HepG2 (cell line): ENCODE measurements around the gene HEBP1. TPM values are rescaled to one million over a fixed set of nuclear protein-coding genes. Genes with fewer than 3 reads are reported as not detected.

Experiments
- ERF ChIP-seq: IDR thresholded peaks from 2 replicates; pipeline ENCODE4 v1.6.1; 2018; ENCODE audit warnings: missing biosample characterization, missing genetic modification reagents
- HDAC6 ChIP-seq: fragments of 200-600 bp; sonication (generic); IDR thresholded peaks from 2 replicates; pipeline ENCODE4 v1.7.0; 2017; ENCODE audit warnings: mild to moderate bottlenecking, antibody characterized with exemption, low read length, low read depth
- KAT8 ChIP-seq: IDR thresholded peaks from 2 replicates; pipeline ENCODE4 v1.6.1; 2016; ENCODE audit warnings: missing genetic modification reagents, missing compliant biosample characterization
- MAZ ChIP-seq, 2 experiments: sonication (generic) in 1 of 2; formaldehyde crosslinking in 1 of 2; IDR thresholded peaks; 2 replicates each; pipeline versions ENCODE4 v1.5.0 to v1.6.1; 2012 to 2020; ENCODE audit warnings: low read depth in 2 of 2, mild to moderate bottlenecking in 2 of 2, borderline replicate concordance in 1 of 2, improper control_type of control experiment in 1 of 2, low read length in 1 of 2, missing genetic modification reagents in 1 of 2, moderate library complexity in 1 of 2
- MTF2 ChIP-seq: sonication (generic); formaldehyde crosslinking; IDR thresholded peaks from 2 replicates; pipeline ENCODE4 v1.5.0; 2020; ENCODE audit warnings: missing genetic modification reagents, borderline replicate concordance
- MYNN ChIP-seq: sonication (generic); formaldehyde crosslinking; IDR thresholded peaks from 2 replicates; pipeline ENCODE4 v1.4.0; 2020; ENCODE audit warnings: mild to moderate bottlenecking, low read depth, missing genetic modification reagents
- PHF20 ChIP-seq: sonication (generic); formaldehyde crosslinking; IDR thresholded peaks from 2 replicates; pipeline ENCODE4 v1.5.0; 2020; ENCODE audit warnings: mild to moderate bottlenecking, missing genetic modification reagents
- RNF2 ChIP-seq: fragments of 450-650 bp; conservative IDR thresholded peaks from 2 replicates; pipeline ENCODE4 v1.6.1; 2016; ENCODE audit warnings: low read depth
- ZFP82 ChIP-seq: sonication (generic); formaldehyde crosslinking; IDR thresholded peaks from 2 replicates; pipeline ENCODE4 v1.5.1; 2020; ENCODE audit warnings: mild to moderate bottlenecking, missing genetic modification reagents, borderline replicate concordance
- ZNF337 ChIP-seq: sonication (generic); formaldehyde crosslinking; IDR thresholded peaks from 2 replicates; pipeline ENCODE4 v1.5.1; 2020; ENCODE audit warnings: missing genetic modification reagents, low read depth, mild to moderate bottlenecking, borderline replicate concordance
- ZSCAN12 ChIP-seq: sonication (generic); formaldehyde crosslinking; IDR thresholded peaks from 2 replicates; pipeline ENCODE4 v1.9.0; 2021; ENCODE audit warnings: mild to moderate bottlenecking, missing genetic modification reagents
- ZZZ3 ChIP-seq: sonication (generic); formaldehyde crosslinking; IDR thresholded peaks from 2 replicates; pipeline ENCODE4 v1.4.0; 2020; ENCODE audit warnings: missing genetic modification reagents, mild to moderate bottlenecking, borderline replicate concordance
- polyA plus RNA-seq, 8 experiments: library from polyadenylated mRNA; depleted of rRNA in 3 of 8; stranded (reverse) in 7 of 8; unstranded in 1 of 8; fragments of >200 nt; fragmentation: Illumina TruSeq in 4 of 8; extraction: Trizol in 4 of 8; gene quantifications; 2 replicates each; pipeline versions ENCODE4 v1.2.1 to v1.2.3, GENCODE V29; 2011 to 2016; ENCODE audit warnings: low read depth in 4 of 8, missing spikeins in 1 of 8, mixed read lengths in 1 of 8; ENCODE audit not compliant: insufficient read depth in 1 of 8
- total RNA-seq, 5 experiments: library from RNA; depleted of rRNA; stranded (reverse); fragments of >200 nt; fragmentation: Illumina TruSeq; extraction: Trizol; gene quantifications; 2 replicates each; pipeline ENCODE4 v1.2.3, GENCODE V29; 2016; ENCODE audit warnings: low read depth in 1 of 5
- TF ChIP-seq, protein P1 (sequence below): sonication (generic); formaldehyde crosslinking; IDR thresholded peaks from 2 replicates; pipeline ENCODE4 v1.5.0; 2020; ENCODE audit warnings: mild to moderate bottlenecking, missing genetic modification reagents, borderline replicate concordance

The HEBP1 gene
- total and polyA plus RNA-seq, 2 of the 13 experiments (the other 11 are each of a cell fraction or from before 2014, with no cell fraction given): 7.8 to 9.4 TPM

DNA sequence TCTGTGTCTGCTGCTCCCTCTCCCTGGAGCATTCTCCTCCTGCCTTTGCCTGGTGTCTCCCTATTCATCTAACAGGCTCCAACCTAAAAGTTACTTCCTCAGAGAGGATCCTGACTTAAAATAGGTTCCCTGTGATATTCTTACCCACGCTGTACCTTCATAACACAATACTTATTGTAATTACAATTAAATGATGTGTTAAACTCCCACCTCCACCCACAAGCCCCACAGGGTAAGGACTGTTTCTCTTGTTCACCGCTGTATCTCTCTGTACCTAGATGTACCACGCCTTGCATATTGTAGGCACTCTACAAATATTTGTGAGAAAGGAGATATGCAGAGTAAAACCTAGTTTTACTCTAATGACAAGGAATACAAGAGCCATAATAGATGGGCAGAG is 5.0 kb downstream of the HEBP1 start (continued):
- TF ChIP-seq ZNF337 (CRISPR knock-in tag) (no peak), MYNN (no peak), ZSCAN12 (CRISPR knock-in tag) (no peak), ERF (CRISPR knock-in tag) (no peak), ZFP82 (CRISPR knock-in tag) (no peak), HDAC6 (no peak), KAT8 (no peak), ZZZ3 (CRISPR knock-in tag) (no peak), MAZ (IDR thresholded peaks at IDR 0.05; ENCODE audit: borderline replicate concordance, low read depth, low read length) (no peak), MAZ (CRISPR knock-in tag; IDR thresholded peaks at IDR 0.05; ENCODE audit: low read depth) (no peak), RNF2 (no peak), MTF2 (CRISPR knock-in tag) (no peak), PHF20 (CRISPR knock-in tag) (no peak)
- TF ChIP-seq, protein P1, sequence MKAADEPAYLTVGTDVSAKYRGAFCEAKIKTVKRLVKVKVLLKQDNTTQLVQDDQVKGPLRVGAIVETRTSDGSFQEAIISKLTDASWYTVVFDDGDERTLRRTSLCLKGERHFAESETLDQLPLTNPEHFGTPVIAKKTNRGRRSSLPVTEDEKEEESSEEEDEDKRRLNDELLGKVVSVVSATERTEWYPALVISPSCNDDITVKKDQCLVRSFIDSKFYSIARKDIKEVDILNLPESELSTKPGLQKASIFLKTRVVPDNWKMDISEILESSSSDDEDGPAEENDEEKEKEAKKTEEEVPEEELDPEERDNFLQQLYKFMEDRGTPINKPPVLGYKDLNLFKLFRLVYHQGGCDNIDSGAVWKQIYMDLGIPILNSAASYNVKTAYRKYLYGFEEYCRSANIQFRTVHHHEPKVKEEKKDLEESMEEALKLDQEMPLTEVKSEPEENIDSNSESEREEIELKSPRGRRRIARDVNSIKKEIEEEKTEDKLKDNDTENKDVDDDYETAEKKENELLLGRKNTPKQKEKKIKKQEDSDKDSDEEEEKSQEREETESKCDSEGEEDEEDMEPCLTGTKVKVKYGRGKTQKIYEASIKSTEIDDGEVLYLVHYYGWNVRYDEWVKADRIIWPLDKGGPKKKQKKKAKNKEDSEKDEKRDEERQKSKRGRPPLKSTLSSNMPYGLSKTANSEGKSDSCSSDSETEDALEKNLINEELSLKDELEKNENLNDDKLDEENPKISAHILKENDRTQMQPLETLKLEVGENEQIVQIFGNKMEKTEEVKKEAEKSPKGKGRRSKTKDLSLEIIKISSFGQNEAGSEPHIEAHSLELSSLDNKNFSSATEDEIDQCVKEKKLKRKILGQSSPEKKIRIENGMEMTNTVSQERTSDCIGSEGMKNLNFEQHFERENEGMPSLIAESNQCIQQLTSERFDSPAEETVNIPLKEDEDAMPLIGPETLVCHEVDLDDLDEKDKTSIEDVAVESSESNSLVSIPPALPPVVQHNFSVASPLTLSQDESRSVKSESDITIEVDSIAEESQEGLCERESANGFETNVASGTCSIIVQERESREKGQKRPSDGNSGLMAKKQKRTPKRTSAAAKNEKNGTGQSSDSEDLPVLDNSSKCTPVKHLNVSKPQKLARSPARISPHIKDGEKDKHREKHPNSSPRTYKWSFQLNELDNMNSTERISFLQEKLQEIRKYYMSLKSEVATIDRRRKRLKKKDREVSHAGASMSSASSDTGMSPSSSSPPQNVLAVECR (CRISPR knock-in tag): no peak
- TF ChIP-seq, all 625 proteins: peak for 0
